ENCODE data around the gene PEX6. TPM values are rescaled to one million over a fixed set of nuclear protein-coding genes. Genes with fewer than 3 reads are reported as not detected.

PEX6 gene
- total RNA-seq, 2 experiments from 2014 or later, result 23.8 to 24.7 TPM

- BruUV-seq (replicated peaks), result no TSS peak
- DNase-seq (ENCODE audit: low spot score), result peak; percentile 29
Observed at GRCh38 chr6:43013097-43013842, 34.3 kb upstream of the PEX6 start.

GRCh38 chr6:43012364-43012763 is 33.4 kb upstream of the PEX6 start:
- H3K36me3 ChIP-seq (ENCODE audit: insufficient read depth, low read length), result peaks cover 51% of the 10 kb centered on the region; the same call in 1 of the 2 replicates
- intact Hi-C loops (cut with micrococcal nuclease; ENCODE audit: unreplicated experiment), result no loop called here
- H3K4me3 ChIP-seq (ENCODE audit: low read depth, low read length, poor library complexity, severe bottlenecking), result peak overlapping the region; percentile 86
- no peaks in the 10 kb centered on the region for H3K9me2 ChIP-seq (ENCODE audit: insufficient read depth, low read length)
- peaks cover 35% of the 10 kb centered on the region for H3K4me1 ChIP-seq (ENCODE audit: insufficient read depth, low read length, poor library complexity, severe bottlenecking)
- no peak overlapping the region for H3K27ac ChIP-seq (ENCODE audit: low read depth, low read length, poor library complexity, severe bottlenecking)
- no peak overlapping the region for H2AFZ ChIP-seq (ENCODE audit: low read length)
- DNase-seq (ENCODE audit: low spot score), result no peak
- peak overlapping the region; percentile 99 for H3K4me2 ChIP-seq (ENCODE audit: low read length)
- TF ChIP-seq EZH2phosphoT487 (IDR thresholded peaks at IDR 0.05; ENCODE audit: borderline replicate concordance, low read depth, low read length) (no peak), CTCF (conservative IDR thresholded peaks at IDR 0.05; ENCODE audit: low read length) (no peak)
- H3K79me2 ChIP-seq (ENCODE audit: insufficient read depth, low read depth, low read length), result peaks cover 30% of the 10 kb centered on the region
- no peaks in the 10 kb centered on the region for H3K9me3 ChIP-seq (ENCODE audit: low read length)
- BruUV-seq (replicated peaks), result no TSS peak
- CTCF ChIA-PET (ENCODE audit: unreplicated experiment), result no interaction called here
- POLR2A ChIA-PET, result interaction anchor here (0.9 to 1.4 kb wide), 2 partner anchors 24 to 84 kb away, joined by 3 read pairs; no protein-coding TSS in a partner anchor
- no peaks in the 10 kb centered on the region for H4K20me1 ChIP-seq (ENCODE audit: insufficient read depth, low read length)

More at GRCh38 chr6:43013097-43013842, 34.3 kb upstream of the PEX6 start:
- Histone ChIP-seq H3K79me2 (ENCODE audit: insufficient read depth, low read depth, low read length) (peaks cover 30% of the 10 kb centered on the region), H2AFZ (ENCODE audit: low read length) (peak overlapping the region; percentile 69), H3K9me3 (ENCODE audit: low read length) (no peaks in the 10 kb centered on the region), H3K4me2 (ENCODE audit: low read length) (peak overlapping the region; percentile 99), H3K4me1 (ENCODE audit: insufficient read depth, low read length, poor library complexity, severe bottlenecking) (peaks cover 35% of the 10 kb centered on the region), H3K9me2 (ENCODE audit: insufficient read depth, low read length) (no peaks in the 10 kb centered on the region), H3K27ac (ENCODE audit: low read depth, low read length, poor library complexity, severe bottlenecking) (peak overlapping the region; percentile 37), H3K36me3 (ENCODE audit: insufficient read depth, low read length) (peaks cover 51% of the 10 kb centered on the region; the same call in 1 of the 2 replicates), H4K20me1 (ENCODE audit: insufficient read depth, low read length) (no peaks in the 10 kb centered on the region), H3K4me3 (ENCODE audit: low read depth, low read length, poor library complexity, severe bottlenecking) (peak overlapping the region; percentile 86)
- POLR2A ChIA-PET, result interaction anchor here (0.6 to 1.6 kb wide), 9 partner anchors 10 to 542 kb away, joined by 3 to 10 read pairs (median 4); partner anchors contain the start of genes CNPY3, KLC4, MRPL2 and PPP2R5D
- CTCF ChIA-PET (ENCODE audit: unreplicated experiment), result interaction anchor here (1.0 kb wide), 2 partner anchors 28 to 34 kb away, joined by 3 read pairs; partner anchors contain the start of gene PEX6
- TF ChIP-seq CTCF (conservative IDR thresholded peaks at IDR 0.05; ENCODE audit: low read length), result no peak
- no peak for TF ChIP-seq EZH2phosphoT487 (IDR thresholded peaks at IDR 0.05; ENCODE audit: borderline replicate concordance, low read depth, low read length)
- intact Hi-C loops (cut with micrococcal nuclease; ENCODE audit: unreplicated experiment), result no loop called here

- POLR2A ChIA-PET, result interaction anchor here (0.6 kb wide), 1 partner anchor 374 kb away, joined by 3 read pairs; no protein-coding TSS in a partner anchor
- peaks cover 56% of the 10 kb centered on the region; the same call in 1 of the 2 replicates for H3K36me3 ChIP-seq (ENCODE audit: insufficient read depth, low read length)
Observed at GRCh38 chr6:43011207-43011606, 32.2 kb upstream of the PEX6 start.

More at GRCh38 chr6:43011207-43011606, 32.2 kb upstream of the PEX6 start:
- Histone ChIP-seq H3K79me2 (ENCODE audit: insufficient read depth, low read depth, low read length) (peaks cover 27% of the 10 kb centered on the region), H3K27ac (ENCODE audit: low read depth, low read length, poor library complexity, severe bottlenecking) (no peak overlapping the region), H3K4me2 (ENCODE audit: low read length) (no peak overlapping the region; the same call in 1 of the 2 replicates), H3K4me3 (ENCODE audit: low read depth, low read length, poor library complexity, severe bottlenecking) (no peak overlapping the region), H3K9me3 (ENCODE audit: low read length) (no peaks in the 10 kb centered on the region), H4K20me1 (ENCODE audit: insufficient read depth, low read length) (no peaks in the 10 kb centered on the region), H3K9me2 (ENCODE audit: insufficient read depth, low read length) (no peaks in the 10 kb centered on the region), H2AFZ (ENCODE audit: low read length) (no peak overlapping the region), H3K4me1 (ENCODE audit: insufficient read depth, low read length, poor library complexity, severe bottlenecking) (peaks cover 31% of the 10 kb centered on the region)
- CTCF ChIA-PET (ENCODE audit: unreplicated experiment), result no interaction called here
- TF ChIP-seq CTCF (conservative IDR thresholded peaks at IDR 0.05; ENCODE audit: low read length) (0 out of 2 replicates have a peak, but pooled peaks have one; percentile 30), EZH2phosphoT487 (IDR thresholded peaks at IDR 0.05; ENCODE audit: borderline replicate concordance, low read depth, low read length) (no peak)
- DNase-seq (ENCODE audit: low spot score), result no peak
- intact Hi-C loops (cut with micrococcal nuclease; ENCODE audit: unreplicated experiment), result no loop called here
- BruUV-seq (replicated peaks), result no TSS peak
